Gastroesophageal sphincter (tissue), 4 donors: ENCODE results near the gene CCDC91. TPM values are rescaled to one million over a fixed set of nuclear protein-coding genes. Genes with fewer than 3 reads are reported as not detected.
"Not testable (repeated sequence)": the region's sequence is repeated elsewhere in the genome, so short reads cannot be mapped to it uniquely, and the experiment has no call there.

Experiments used
- ATAC-seq: fragments of 150-250 bp; one replicate; pipeline ENCODE4 v1.9.1; 2016; ENCODE audit warnings: mild to moderate bottlenecking, moderate library complexity
- H3K27ac ChIP-seq, 4 donors: fragments of 200-600 bp; sonication (generic) in 3 of 4; 1 replicate in 3 of 4; 2 replicates in 1 of 4; pipeline ENCODE4 v1.5.1; 2016 to 2019
- H3K27me3 ChIP-seq: fragments of 200-600 bp; sonication (generic); one replicate; pipeline ENCODE4 v1.5.1; 2019
- H3K36me3 ChIP-seq, 2 donors: fragments of 200-600 bp; sonication (generic); one replicate each; pipeline ENCODE4 v1.5.1; 2019; ENCODE audit warnings: control low read depth in 1 of 2
- H3K4me1 ChIP-seq, 3 donors: fragments of 200-600 bp; sonication (generic); 1 replicate in 2 of 3; 2 replicates in 1 of 3; pipeline ENCODE4 v1.5.1; 2016 to 2019; ENCODE audit warnings: control low read depth in 2 of 3
- H3K4me3 ChIP-seq, 2 donors: fragments of 200-600 bp; sonication (generic); one replicate each; pipeline ENCODE4 v1.5.1; 2019; ENCODE audit warnings: mild to moderate bottlenecking in 1 of 2, moderate library complexity in 1 of 2
- H3K9me3 ChIP-seq, 3 donors: fragments of 200-600 bp; sonication (generic); one replicate each; pipeline ENCODE4 v1.5.1; 2017 to 2019; ENCODE audit warnings: control low read depth in 2 of 3
- CTCF ChIP-seq, 4 experiments: fragments of 200-600 bp in 2 of 4; fragments of 450-650 bp in 2 of 4; sonication (generic) in 1 of 4; IDR thresholded peaks; one replicate each; pipeline ENCODE4 v1.5.1; 2017 to 2019; ENCODE audit warnings: antibody characterized with exemption in 4 of 4, mild to moderate bottlenecking in 2 of 4, moderate library complexity in 2 of 4
- EP300 ChIP-seq: sonication (generic); formaldehyde crosslinking; IDR thresholded peaks from one replicate; pipeline ENCODE4 v1.6.1; 2017; ENCODE audit warnings: antibody characterized with exemption, mild to moderate bottlenecking
- POLR2A ChIP-seq, 2 donors: fragments of 450-650 bp; IDR thresholded peaks; one replicate each; pipeline ENCODE4 v1.6.1; 2017; ENCODE audit warnings: antibody characterized with exemption in 2 of 2, mild to moderate bottlenecking in 2 of 2, moderate library complexity in 1 of 2
- POLR2AphosphoS5 ChIP-seq: sonication (generic); formaldehyde crosslinking; IDR thresholded peaks from one replicate; pipeline ENCODE4 v1.6.1; 2017; ENCODE audit warnings: antibody characterized with exemption
- WGBS, 2 donors: methylation state at CpG; one replicate each; pipeline ENCODE4 v1.1.5; 2018; ENCODE audit warnings: low coverage in 1 of 2; 5-methylcytosine and 5-hydroxymethylcytosine counted together
- total RNA-seq, 4 donors: library from RNA; depleted of rRNA; stranded (reverse); fragments of >200 nt; gene quantifications; one replicate each; pipeline ENCODE4 v1.1.0, GENCODE V29; 2016

CCDC91 gene
- total RNA-seq, 4 donors from 2014 or later, result 53.1 to 93.4 (median 64.0) TPM

DNA sequence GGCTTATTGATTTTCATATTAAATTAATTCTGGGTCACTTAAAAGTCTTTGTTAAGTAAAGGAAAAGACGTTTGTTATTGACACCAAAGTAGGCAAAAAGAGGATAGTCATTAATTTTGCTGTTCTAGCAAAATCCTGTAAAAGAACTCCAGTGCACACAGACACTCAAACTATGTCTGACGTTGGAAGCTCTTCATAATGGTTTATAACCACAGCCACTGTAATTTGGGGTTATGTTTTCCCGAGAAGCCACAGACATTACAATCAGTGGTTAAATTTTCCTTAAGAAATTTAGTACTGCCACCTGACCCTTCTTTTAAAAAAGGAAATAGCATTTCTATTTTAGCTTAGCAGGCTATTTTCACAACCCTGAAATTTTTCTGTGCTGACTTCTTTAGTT, 267.5 kb downstream of the CCDC91 start:
- Histone ChIP-seq H3K4me1 (peaks cover 0 to 9% (median 2%) of the 10 kb centered on the region in 3 donors), H3K9me3 (no peaks in the 10 kb centered on the region), H3K27me3 (no peaks in the 10 kb centered on the region), H3K36me3 (no peaks in the 10 kb centered on the region), H3K27ac (no peak overlapping the region), H3K4me3 (no peak overlapping the region)
- TF ChIP-seq EP300, result no peak
- no peak for TF ChIP-seq POLR2A (IDR thresholded peaks at IDR 0.05)
- TF ChIP-seq CTCF (IDR thresholded peaks at IDR 0.05), result no peak
- TF ChIP-seq POLR2AphosphoS5, result no peak
- no peak for ATAC-seq
- 68 to 76% methylated on average over 3 of the region's 3 CpGs for WGBS, 2 donors

GRCh38 chr12:28459481-28459880, 269.2 kb downstream of the CCDC91 start:
- Histone ChIP-seq H3K4me3 (no peak overlapping the region), H3K27ac (no peak overlapping the region), H3K9me3 (no peaks in the 10 kb centered on the region), H3K27me3 (no peaks in the 10 kb centered on the region), H3K4me1 (peaks cover 0 to 9% (median 2%) of the 10 kb centered on the region in 3 donors), H3K36me3 (peaks cover 0 to 8% of the 10 kb centered on the region in 2 donors)
- ATAC-seq, result no peak
- no peak for TF ChIP-seq POLR2A (IDR thresholded peaks at IDR 0.05)
- TF ChIP-seq POLR2AphosphoS5, result no peak
- no peak for TF ChIP-seq CTCF (IDR thresholded peaks at IDR 0.05)
- no peak for TF ChIP-seq EP300
- 30 to 34% methylated on average over 3 of the region's 3 CpGs for WGBS, 2 donors

DNA sequence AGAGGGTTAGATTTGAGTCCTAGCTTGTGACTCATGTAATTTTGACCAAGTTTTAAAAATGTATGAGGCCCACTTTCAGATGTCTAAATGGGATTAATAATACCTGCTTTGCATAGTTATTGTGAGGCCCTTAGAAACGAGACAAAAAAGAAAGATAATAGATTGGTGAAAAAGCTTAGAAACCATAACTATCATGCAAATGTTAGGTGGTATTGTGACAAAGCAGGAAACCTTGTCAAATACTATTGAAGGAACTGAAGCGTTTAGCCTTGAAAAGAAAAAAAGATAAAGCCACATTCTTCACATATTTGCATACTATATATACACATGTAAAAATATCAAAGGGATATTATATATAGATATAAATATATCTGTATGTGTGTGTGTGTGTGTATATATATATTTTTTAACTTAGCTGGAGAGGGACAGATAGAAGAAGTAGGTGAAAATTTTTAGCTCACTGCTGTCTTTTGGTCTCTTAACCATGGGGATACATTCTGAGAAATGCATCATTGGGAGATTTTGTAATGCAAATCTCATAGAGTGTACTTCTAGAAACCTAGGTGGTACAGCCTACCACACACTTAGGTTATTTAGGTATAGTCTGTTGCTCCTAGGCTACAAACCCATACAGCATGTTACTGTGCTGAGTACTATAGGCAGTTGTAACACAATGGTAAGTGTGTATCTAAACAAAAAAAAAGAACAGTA, 270.3 kb downstream of the CCDC91 start:
- Histone ChIP-seq H3K27ac (no peak overlapping the region), H3K4me1 (peaks cover 0 to 9% (median 2%) of the 10 kb centered on the region in 3 donors), H3K36me3 (peaks cover 0 to 8% of the 10 kb centered on the region in 2 donors), H3K27me3 (no peaks in the 10 kb centered on the region), H3K4me3 (no peak overlapping the region), H3K9me3 (no peaks in the 10 kb centered on the region)
- ATAC-seq, result no peak
- 81 to 93% methylated on average over 2 of the region's 2 CpGs for WGBS, 2 donors
- TF ChIP-seq CTCF (IDR thresholded peaks at IDR 0.05) (no peak), EP300 (no peak), POLR2AphosphoS5 (no peak), POLR2A (IDR thresholded peaks at IDR 0.05) (no peak)

GRCh38 chr12:28463396-28463795, 273.1 kb downstream of the CCDC91 start:
- Histone ChIP-seq H3K27ac (no peak overlapping the region), H3K4me3 (no peak overlapping the region), H3K4me1 (peaks cover 0 to 9% (median 0%) of the 10 kb centered on the region in 3 donors), H3K36me3 (peaks cover 0 to 8% of the 10 kb centered on the region in 2 donors), H3K27me3 (no peaks in the 10 kb centered on the region), H3K9me3 (no peaks in the 10 kb centered on the region)
- no peak for TF ChIP-seq CTCF (IDR thresholded peaks at IDR 0.05)
- no peak for TF ChIP-seq EP300
- no peak for TF ChIP-seq POLR2AphosphoS5
- no peak for TF ChIP-seq POLR2A (IDR thresholded peaks at IDR 0.05)
- ATAC-seq, result no peak

DNA sequence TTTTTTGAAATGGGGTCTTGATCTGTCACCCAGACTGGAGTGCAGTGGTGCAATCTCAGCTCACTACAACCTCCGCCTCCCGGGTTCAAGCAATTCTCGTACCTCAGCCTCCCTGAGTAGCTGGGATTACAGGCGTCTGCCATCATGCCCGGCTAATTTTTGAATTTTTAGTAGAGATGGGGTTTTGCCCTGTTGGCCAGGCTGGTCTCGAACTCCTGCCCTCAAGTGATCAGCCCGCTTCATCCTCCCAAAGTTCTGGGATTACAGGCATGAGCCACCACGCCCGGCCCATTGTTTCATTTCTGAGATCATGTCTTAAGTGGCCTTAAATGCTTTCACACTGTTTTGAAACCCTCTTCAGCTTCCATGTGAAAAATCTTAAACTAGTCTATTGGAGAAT, 281.5 kb downstream of the CCDC91 start:
- WGBS, 2 donors, result 97 to 100% methylated on average over 4 to 7 of the region's 9 CpGs
- H3K4me3 ChIP-seq, H3K27me3 ChIP-seq, H3K4me1 ChIP-seq, ATAC-seq, H3K36me3 ChIP-seq, H3K27ac ChIP-seq, H3K9me3 ChIP-seq: not testable (repeated sequence)

DNA sequence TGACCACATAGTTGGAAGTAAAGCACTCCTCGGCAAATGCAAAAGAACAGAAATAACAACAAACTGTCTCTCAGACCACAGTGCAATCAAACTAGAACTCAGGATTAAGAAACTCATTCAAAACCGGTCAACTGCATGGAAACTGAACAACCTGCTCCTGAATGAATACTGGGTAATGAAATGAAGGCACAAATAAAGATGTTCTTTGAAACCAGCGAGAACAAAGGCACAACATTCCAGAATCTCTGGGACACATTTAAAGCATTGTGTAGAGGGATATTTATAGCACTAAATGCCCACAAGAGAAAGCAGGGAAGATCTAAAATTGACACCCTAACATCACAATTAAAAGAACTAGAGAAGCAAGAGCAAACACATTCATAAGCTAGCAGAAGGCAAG, 285.9 kb downstream of the CCDC91 start:
- not testable (repeated sequence) for H3K4me3 ChIP-seq, H3K36me3 ChIP-seq, ATAC-seq, H3K4me1 ChIP-seq, H3K27ac ChIP-seq, H3K9me3 ChIP-seq, H3K27me3 ChIP-seq
- 81 to 97% methylated on average over 3 of the region's 3 CpGs for WGBS, 2 donors

DNA sequence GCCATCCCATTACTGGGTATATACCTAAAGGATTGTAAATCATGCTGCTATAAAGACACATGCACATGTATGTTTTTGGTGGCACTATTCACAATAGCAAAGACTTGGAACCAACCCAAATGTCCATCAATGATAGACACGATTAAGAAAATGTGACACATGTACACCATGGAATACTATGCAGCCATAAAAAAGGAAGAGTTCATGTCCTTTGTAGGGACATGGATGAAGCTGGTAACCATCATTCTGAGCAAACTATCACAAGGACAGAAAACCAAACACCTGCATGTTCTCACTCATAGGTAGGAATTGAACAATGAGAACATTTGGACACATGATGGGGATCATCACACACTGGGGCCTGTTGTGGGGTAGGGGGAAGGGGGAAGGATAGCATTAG, 288.8 kb downstream of the CCDC91 start:
- not testable (repeated sequence) for H3K27me3 ChIP-seq, H3K9me3 ChIP-seq, H3K36me3 ChIP-seq, ATAC-seq, H3K4me3 ChIP-seq, H3K27ac ChIP-seq, H3K4me1 ChIP-seq
- 93 to 100% methylated on average over 1 of the region's 1 CpG for WGBS, 2 donors
